ENCODE measurements around the gene SFI1. TPM values are rescaled to one million over a fixed set of nuclear protein-coding genes. Genes with fewer than 3 reads are reported as not detected.

Gene SFI1
- total and polyA plus RNA-seq, 8 donors, result 10.8 to 60.3 (median 16.4) TPM

GRCh38 chr22:31575190-31575589, 78.9 kb downstream of the SFI1 start:
- no peak overlapping the region for H3K4me3 ChIP-seq
- 83 to 89% methylated on average over 8 of the region's 8 CpGs for WGBS, 2 donors
- no peak for FAIRE-seq
- intact Hi-C loops (cut with DNase I), result loop anchor here in 1 of 3 donors (10.0 kb wide), 1 partner anchor 50 kb away; no protein-coding TSS in a partner anchor
- H3K9me3 ChIP-seq, result no peaks in the 10 kb centered on the region
- TF ChIP-seq CTCF (IDR thresholded peaks at IDR 0.05), result no peak
- H3K27ac ChIP-seq, result no peak overlapping the region
- no peak for DNase-seq
- ATAC-seq, result no peak
- H3K4me1 ChIP-seq, result no peaks in the 10 kb centered on the region
- peaks cover 0 to 2% (median 0%) of the 10 kb centered on the region in 3 donors for H3K36me3 ChIP-seq
- H3K27me3 ChIP-seq, result no peaks in the 10 kb centered on the region

DNA sequence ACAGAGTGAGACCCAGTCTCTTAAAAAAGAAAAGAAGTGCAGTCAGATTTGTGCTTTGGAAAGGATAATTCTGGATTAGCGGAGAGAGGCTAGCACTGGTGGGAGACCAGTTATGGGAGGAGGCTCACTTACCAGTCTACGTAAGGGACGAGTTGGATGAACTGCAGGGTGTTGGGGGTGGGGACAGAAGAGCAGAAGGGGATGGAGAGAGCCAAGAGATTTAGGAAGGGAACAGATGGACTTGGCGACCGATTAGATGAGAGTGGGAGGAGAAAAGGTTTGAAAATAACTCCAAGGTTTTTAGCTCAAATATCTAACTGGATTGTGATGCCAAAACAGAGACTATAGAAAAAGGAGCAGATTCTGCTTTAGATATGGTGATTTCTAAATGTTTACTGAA, 81.4 kb downstream of the SFI1 start:
- FAIRE-seq (no peak), DNase-seq (no peak), ATAC-seq (no peak)
- 89% methylated on average over 5 of the region's 5 CpGs for WGBS, 2 donors
- H3K4me1 ChIP-seq, result no peaks in the 10 kb centered on the region
- no peak overlapping the region for H3K27ac ChIP-seq
- H3K4me3 ChIP-seq, result no peak overlapping the region
- H3K36me3 ChIP-seq, result peaks cover 0 to 2% (median 0%) of the 10 kb centered on the region in 3 donors
- TF ChIP-seq CTCF (IDR thresholded peaks at IDR 0.05), result no peak
- H3K27me3 ChIP-seq, result no peaks in the 10 kb centered on the region
- H3K9me3 ChIP-seq, result no peaks in the 10 kb centered on the region
- intact Hi-C loops (cut with DNase I), result loop anchor here in 1 of 3 donors (10.0 kb wide), 1 partner anchor 47 kb away; no protein-coding TSS in a partner anchor

- H3K27me3 ChIP-seq, result no peaks in the 10 kb centered on the region
- H3K9me3 ChIP-seq, result no peaks in the 10 kb centered on the region
- 84 to 90% methylated on average over 5 of the region's 5 CpGs for WGBS, 2 donors
- DNase-seq, result no peak
- intact Hi-C loops (cut with DNase I), result loop anchor here in 1 of 3 donors (10.0 kb wide), 1 partner anchor 47 kb away; no protein-coding TSS in a partner anchor
- no peak overlapping the region for H3K4me3 ChIP-seq
- H3K36me3 ChIP-seq, result peaks cover 0 to 2% (median 0%) of the 10 kb centered on the region in 3 donors
- H3K4me1 ChIP-seq, result no peaks in the 10 kb centered on the region
- H3K27ac ChIP-seq, result no peak overlapping the region
- no peak for FAIRE-seq
- TF ChIP-seq CTCF (IDR thresholded peaks at IDR 0.05), result no peak
- ATAC-seq, result no peak
These were observed 81.8 kb downstream of the SFI1 start for GRCh38 chr22:31578171-31578570.

- Histone ChIP-seq H3K4me1 (no peaks in the 10 kb centered on the region), H3K36me3 (peaks cover 0 to 2% (median 0%) of the 10 kb centered on the region in 3 donors), H3K27me3 (no peaks in the 10 kb centered on the region), H3K27ac (no peak overlapping the region), H3K9me3 (no peaks in the 10 kb centered on the region), H3K4me3 (no peak overlapping the region)
- no peak for TF ChIP-seq CTCF (IDR thresholded peaks at IDR 0.05)
- FAIRE-seq, result no peak
- ATAC-seq, result peak in 3 of 4 donors; percentile 77 to 86 (median 85)
- WGBS, 2 donors, result 30 to 47% methylated on average over 1 of the region's 1 CpG
- no peak for DNase-seq
- intact Hi-C loops (cut with DNase I), result loop anchor here in 1 of 3 donors (10.0 kb wide), 1 partner anchor 45 kb away; no protein-coding TSS in a partner anchor
These were observed 83.5 kb downstream of the SFI1 start for GRCh38 chr22:31579835-31580242.

GRCh38 chr22:31583861-31584485, 87.6 kb downstream of the SFI1 start:
- no peaks in the 10 kb centered on the region for H3K27me3 ChIP-seq
- no peak for FAIRE-seq
- H3K4me3 ChIP-seq, result no peak overlapping the region
- H3K9me3 ChIP-seq, result no peaks in the 10 kb centered on the region
- H3K36me3 ChIP-seq, result no peaks in the 10 kb centered on the region
- H3K27ac ChIP-seq, result no peak overlapping the region
- DNase-seq, result no peak
- H3K4me1 ChIP-seq, result peaks cover 0 to 4% (median 0%) of the 10 kb centered on the region in 3 donors
- 89 to 92% methylated on average over 3 of the region's 3 CpGs for WGBS, 2 donors
- no peak for TF ChIP-seq CTCF (IDR thresholded peaks at IDR 0.05)
- no peak for ATAC-seq
- intact Hi-C loops (cut with DNase I), result no loop called here

Data from pancreas (tissue), 10 donors.